Neural progenitor cell (in vitro differentiated cells): Measurements from ENCODE around the gene KCNH5. TPM values are rescaled to one million over a fixed set of nuclear protein-coding genes. Genes with fewer than 3 reads are reported as not detected.

Experiments
- DNase-seq: peaks from one replicate; pipeline ENCODE4 v3.0.0-alpha.2; 2016; ENCODE audit warnings: low spot score
- H2AFZ ChIP-seq: fragments of 200-600 bp; sonication (generic); replicated peaks from 2 replicates; pipeline ENCODE4 v1.6.1; 2016; ENCODE audit warnings: antibody characterized with exemption
- H3F3A ChIP-seq: fragments of 200-600 bp; sonication (generic); 2 replicates; pipeline ENCODE4 v1.6.1; 2016; ENCODE audit warnings: antibody characterized with exemption, low read depth
- H3K27ac ChIP-seq: fragments of 200-600 bp; sonication (generic); 2 replicates; pipeline ENCODE4 v1.5.1; 2016; ENCODE audit warnings: mild to moderate bottlenecking
- H3K27me3 ChIP-seq: fragments of 200-600 bp; sonication (generic); 2 replicates; pipeline ENCODE4 v1.6.1; 2016; ENCODE audit warnings: mild to moderate bottlenecking, moderate library complexity
- H3K36me3 ChIP-seq: fragments of 200-600 bp; sonication (generic); 2 replicates; pipeline ENCODE4 v1.5.1; 2016
- H3K4me1 ChIP-seq: fragments of 200-600 bp; sonication (generic); 2 replicates; pipeline ENCODE4 v1.6.1; 2016; ENCODE audit warnings: mixed run types
- H3K4me2 ChIP-seq: fragments of 200-600 bp; sonication (generic); 2 replicates; pipeline ENCODE4 v1.6.1; 2016
- H3K4me3 ChIP-seq: fragments of 200-600 bp; sonication (generic); 2 replicates; pipeline ENCODE4 v1.5.1; 2016
- H3K79me2 ChIP-seq: fragments of 200-600 bp; sonication (generic); 2 replicates; pipeline ENCODE4 v1.6.1; 2016; ENCODE audit warnings: low read depth
- H3K9ac ChIP-seq: fragments of 200-600 bp; sonication (generic); 2 replicates; pipeline ENCODE4 v1.6.1; 2016
- H3K9me3 ChIP-seq: fragments of 200-600 bp; sonication (generic); 2 replicates; pipeline ENCODE4 v1.5.1; 2016; ENCODE audit warnings: low read depth
- H4K20me1 ChIP-seq: fragments of 200-600 bp; sonication (generic); 2 replicates; pipeline ENCODE4 v1.6.1; 2016; ENCODE audit warnings: low read depth
- H3K27ac Mint-ChIP-seq: 3 replicates; pipeline ENCODE4 v1.8.0; 2021; ENCODE audit warnings: mixed read lengths
- H3K27me3 Mint-ChIP-seq: 2 replicates; pipeline ENCODE4 v1.8.0; 2022; ENCODE audit warnings: low read depth, mild to moderate bottlenecking, inconsistent platforms, moderate library complexity, mixed read lengths; ENCODE audit not compliant: insufficient read depth
- H3K36me3 Mint-ChIP-seq: 3 replicates; pipeline ENCODE4 v1.8.0; 2021; ENCODE audit warnings: mixed read lengths
- H3K4me1 Mint-ChIP-seq: 3 replicates; pipeline ENCODE4 v1.8.0; 2021; ENCODE audit warnings: mixed read lengths
- H3K4me3 Mint-ChIP-seq: 3 replicates; pipeline ENCODE4 v1.8.0; 2021; ENCODE audit warnings: mild to moderate bottlenecking, moderate library complexity, mixed read lengths
- H3K9me3 Mint-ChIP-seq: 3 replicates; pipeline ENCODE4 v1.8.0; 2020; ENCODE audit warnings: mixed read lengths
- EZH2 ChIP-seq: fragments of 200-600 bp; sonication (generic); IDR thresholded peaks from 2 replicates; pipeline ENCODE4 v1.6.1; 2017; ENCODE audit warnings: antibody characterized with exemption, mild to moderate bottlenecking, moderate library complexity
- EZH2phosphoT487 ChIP-seq: fragments of 200-600 bp; sonication (generic); IDR thresholded peaks from 2 replicates; pipeline ENCODE4 v1.6.1; 2017; ENCODE audit warnings: antibody characterized with exemption
- total RNA-seq: library from RNA; depleted of rRNA; stranded (reverse); fragments of >200 nt; gene quantifications from 2 replicates; pipeline ENCODE4 v1.2.3, GENCODE V29; 2015; ENCODE audit warnings: low replicate concordance
- TF ChIP-seq, protein P1 (sequence below): fragments of 200-600 bp; sonication (generic); IDR thresholded peaks from 2 replicates; pipeline ENCODE4 v1.5.1; 2017; ENCODE audit warnings: antibody characterized with exemption, mild to moderate bottlenecking

KCNH5 gene
- total RNA-seq, 1 donor from 2014 or later = 4.6 TPM

DNA sequence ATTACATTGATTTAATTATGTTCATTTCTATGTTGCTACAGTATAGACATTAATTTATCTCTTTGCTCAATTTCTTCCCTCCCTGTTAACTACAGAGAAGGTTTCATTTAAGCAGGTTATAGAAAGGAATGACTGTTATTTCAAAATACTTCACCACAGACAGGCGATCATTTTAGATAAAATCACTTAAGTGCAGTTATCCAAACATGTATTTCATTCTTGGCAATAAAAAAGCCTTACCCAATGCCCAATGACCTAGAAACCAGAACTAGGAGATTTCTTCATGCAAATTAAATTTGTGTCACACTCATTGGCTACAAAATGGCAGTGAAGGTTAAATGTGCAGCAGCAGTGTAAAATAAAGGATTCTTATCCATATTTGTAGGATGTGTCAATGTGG is 266.4 kb downstream of the KCNH5 start:
- no peaks in the 10 kb centered on the region for H3K4me1 Mint-ChIP-seq
- no peaks in the 10 kb centered on the region for H3K4me1 ChIP-seq
- no peak overlapping the region for H3K27ac Mint-ChIP-seq
- no peak overlapping the region for H3K9ac ChIP-seq
- no peaks in the 10 kb centered on the region for H4K20me1 ChIP-seq
- H3K9me3 Mint-ChIP-seq = no peaks in the 10 kb centered on the region
- no peak overlapping the region for H3K4me2 ChIP-seq
- no peaks in the 10 kb centered on the region for H3K9me3 ChIP-seq
- no peak overlapping the region for H2AFZ ChIP-seq
- no peak for DNase-seq
- H3K36me3 Mint-ChIP-seq = no peaks in the 10 kb centered on the region
- H3K27me3 Mint-ChIP-seq = no peaks in the 10 kb centered on the region
- H3K79me2 ChIP-seq = no peaks in the 10 kb centered on the region
- H3K36me3 ChIP-seq = no peaks in the 10 kb centered on the region
- no peak overlapping the region for H3K4me3 Mint-ChIP-seq
- H3K27ac ChIP-seq = no peak overlapping the region
- no peak overlapping the region for H3K4me3 ChIP-seq
- no peaks in the 10 kb centered on the region for H3F3A ChIP-seq
- TF ChIP-seq, protein P1, sequence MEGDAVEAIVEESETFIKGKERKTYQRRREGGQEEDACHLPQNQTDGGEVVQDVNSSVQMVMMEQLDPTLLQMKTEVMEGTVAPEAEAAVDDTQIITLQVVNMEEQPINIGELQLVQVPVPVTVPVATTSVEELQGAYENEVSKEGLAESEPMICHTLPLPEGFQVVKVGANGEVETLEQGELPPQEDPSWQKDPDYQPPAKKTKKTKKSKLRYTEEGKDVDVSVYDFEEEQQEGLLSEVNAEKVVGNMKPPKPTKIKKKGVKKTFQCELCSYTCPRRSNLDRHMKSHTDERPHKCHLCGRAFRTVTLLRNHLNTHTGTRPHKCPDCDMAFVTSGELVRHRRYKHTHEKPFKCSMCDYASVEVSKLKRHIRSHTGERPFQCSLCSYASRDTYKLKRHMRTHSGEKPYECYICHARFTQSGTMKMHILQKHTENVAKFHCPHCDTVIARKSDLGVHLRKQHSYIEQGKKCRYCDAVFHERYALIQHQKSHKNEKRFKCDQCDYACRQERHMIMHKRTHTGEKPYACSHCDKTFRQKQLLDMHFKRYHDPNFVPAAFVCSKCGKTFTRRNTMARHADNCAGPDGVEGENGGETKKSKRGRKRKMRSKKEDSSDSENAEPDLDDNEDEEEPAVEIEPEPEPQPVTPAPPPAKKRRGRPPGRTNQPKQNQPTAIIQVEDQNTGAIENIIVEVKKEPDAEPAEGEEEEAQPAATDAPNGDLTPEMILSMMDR = no peak
- peaks cover 13% of the 10 kb centered on the region for H3K27me3 ChIP-seq

- no peak overlapping the region for H3K4me2 ChIP-seq
- H3K4me1 ChIP-seq = no peaks in the 10 kb centered on the region
- H3K79me2 ChIP-seq = no peaks in the 10 kb centered on the region
- TF ChIP-seq, protein P1 = no peak
- TF ChIP-seq EZH2phosphoT487 = no peak
- TF ChIP-seq EZH2 = no peak
- H3K9ac ChIP-seq = no peak overlapping the region
- Mint-ChIP-seq H3K4me3 (no peak overlapping the region), H3K27ac (no peak overlapping the region), H3K9me3 (no peaks in the 10 kb centered on the region), H3K4me1 (no peaks in the 10 kb centered on the region), H3K36me3 (no peaks in the 10 kb centered on the region), H3K27me3 (no peaks in the 10 kb centered on the region)
- H3K36me3 ChIP-seq = no peaks in the 10 kb centered on the region
- H3K27ac ChIP-seq = no peak overlapping the region
- no peak overlapping the region for H3K4me3 ChIP-seq
- no peak overlapping the region for H2AFZ ChIP-seq
- no peaks in the 10 kb centered on the region for H3K9me3 ChIP-seq
- peaks cover 13% of the 10 kb centered on the region for H3K27me3 ChIP-seq
- no peaks in the 10 kb centered on the region for H3F3A ChIP-seq
- no peaks in the 10 kb centered on the region for H4K20me1 ChIP-seq
- no peak for DNase-seq
Measured at GRCh38 chr14:62778310-62778709, 266.9 kb downstream of the KCNH5 start.

DNA sequence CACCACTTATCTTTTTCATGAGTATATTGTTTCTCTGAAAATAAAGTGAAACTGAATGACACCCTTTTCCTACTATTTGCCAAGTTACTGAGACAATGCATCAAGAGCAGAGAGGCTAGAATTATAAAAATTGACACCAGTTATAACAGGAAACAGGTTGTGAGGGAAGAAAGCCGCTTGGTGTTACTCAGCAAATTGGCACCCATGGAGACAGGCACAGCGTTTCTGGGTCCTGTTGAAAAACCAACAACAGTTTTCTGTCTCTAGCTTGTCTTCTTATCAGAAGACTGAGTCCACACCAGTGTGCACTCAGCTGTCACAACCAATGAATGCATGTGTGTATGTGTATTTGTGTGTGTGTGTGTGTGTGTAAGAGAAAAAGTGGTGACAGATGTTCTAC is 267.7 kb downstream of the KCNH5 start:
- no peak overlapping the region for H3K9ac ChIP-seq
- H3K4me2 ChIP-seq = no peak overlapping the region
- no peak for DNase-seq
- TF ChIP-seq, protein P1 = no peak
- no peak for TF ChIP-seq EZH2
- TF ChIP-seq EZH2phosphoT487 = no peak
- Mint-ChIP-seq H3K27ac (no peak overlapping the region), H3K27me3 (no peaks in the 10 kb centered on the region), H3K9me3 (no peaks in the 10 kb centered on the region), H3K36me3 (no peaks in the 10 kb centered on the region), H3K4me1 (no peaks in the 10 kb centered on the region), H3K4me3 (no peak overlapping the region)
- H3F3A ChIP-seq = no peaks in the 10 kb centered on the region
- H3K79me2 ChIP-seq = no peaks in the 10 kb centered on the region
- no peaks in the 10 kb centered on the region for H4K20me1 ChIP-seq
- H3K27ac ChIP-seq = no peak overlapping the region
- peaks cover 13% of the 10 kb centered on the region for H3K27me3 ChIP-seq
- no peak overlapping the region for H3K4me3 ChIP-seq
- no peaks in the 10 kb centered on the region for H3K4me1 ChIP-seq
- H3K9me3 ChIP-seq = no peaks in the 10 kb centered on the region
- H3K36me3 ChIP-seq = no peaks in the 10 kb centered on the region
- H2AFZ ChIP-seq = no peak overlapping the region

GRCh38 chr14:62776300-62776699 is 269.0 kb downstream of the KCNH5 start:
- Mint-ChIP-seq H3K4me1 (no peaks in the 10 kb centered on the region), H3K9me3 (no peaks in the 10 kb centered on the region), H3K27me3 (no peaks in the 10 kb centered on the region), H3K36me3 (no peaks in the 10 kb centered on the region), H3K27ac (no peak overlapping the region), H3K4me3 (no peak overlapping the region)
- TF ChIP-seq EZH2 (no peak), EZH2phosphoT487 (no peak)
- TF ChIP-seq, protein P1 = no peak
- Histone ChIP-seq H4K20me1 (no peaks in the 10 kb centered on the region), H3K4me2 (no peak overlapping the region), H3K4me3 (no peak overlapping the region), H3F3A (no peaks in the 10 kb centered on the region), H3K9ac (no peak overlapping the region), H3K79me2 (no peaks in the 10 kb centered on the region), H3K36me3 (no peaks in the 10 kb centered on the region), H3K9me3 (no peaks in the 10 kb centered on the region), H3K27me3 (peaks cover 13% of the 10 kb centered on the region), H3K4me1 (no peaks in the 10 kb centered on the region), H3K27ac (no peak overlapping the region), H2AFZ (no peak overlapping the region)
- DNase-seq = no peak
